PC-9 (cell line): Measurements from ENCODE around the gene ABLIM2.

ENCODE experiments used
- EZH2 ChIP-seq: fragments of 200-600 bp; sonication (generic); IDR thresholded peaks from 2 replicates; pipeline ENCODE4 v1.8.0; 2017; ENCODE audit warnings: antibody characterized with exemption, low read depth
- TF ChIP-seq, protein P1 (sequence below): fragments of 200-600 bp; sonication (generic); conservative IDR thresholded peaks from 2 replicates; pipeline ENCODE4 v1.6.1; 2017; ENCODE audit warnings: mixed run types, antibody characterized with exemption, mild to moderate bottlenecking, moderate library complexity

DNA sequence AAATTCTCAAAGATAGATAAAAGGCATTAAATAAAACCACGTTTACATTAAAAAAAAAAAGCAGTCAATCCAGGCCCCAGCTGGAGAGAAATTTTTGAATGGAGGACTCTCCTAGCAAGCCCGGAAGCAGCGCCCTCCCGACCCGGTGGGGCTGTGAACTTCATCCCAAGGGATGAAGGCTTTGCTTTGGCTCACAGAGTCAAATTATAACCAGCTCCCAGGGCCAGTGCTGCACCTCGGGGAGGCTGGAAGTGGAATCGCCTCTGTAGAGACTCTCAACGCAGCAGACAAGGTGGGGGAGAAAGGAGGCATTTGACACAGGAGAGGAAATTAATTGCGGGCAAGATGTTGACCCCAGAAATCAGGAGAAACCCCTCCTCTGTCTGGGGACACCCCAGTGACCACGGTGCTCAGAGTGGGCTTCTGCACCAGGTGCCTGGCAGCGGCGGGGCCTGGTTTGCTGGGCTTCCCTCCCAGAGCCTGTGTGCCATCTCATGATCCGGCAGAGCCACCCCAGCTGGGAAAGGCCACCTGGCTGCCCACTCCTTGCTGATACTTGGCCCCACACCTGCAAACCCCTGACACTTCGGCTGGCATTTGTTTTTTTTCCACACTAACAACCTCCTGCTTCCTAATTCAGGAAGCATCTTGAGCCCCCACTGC is 71.7 kb downstream of the ABLIM2 start:
- TF ChIP-seq, protein P1, sequence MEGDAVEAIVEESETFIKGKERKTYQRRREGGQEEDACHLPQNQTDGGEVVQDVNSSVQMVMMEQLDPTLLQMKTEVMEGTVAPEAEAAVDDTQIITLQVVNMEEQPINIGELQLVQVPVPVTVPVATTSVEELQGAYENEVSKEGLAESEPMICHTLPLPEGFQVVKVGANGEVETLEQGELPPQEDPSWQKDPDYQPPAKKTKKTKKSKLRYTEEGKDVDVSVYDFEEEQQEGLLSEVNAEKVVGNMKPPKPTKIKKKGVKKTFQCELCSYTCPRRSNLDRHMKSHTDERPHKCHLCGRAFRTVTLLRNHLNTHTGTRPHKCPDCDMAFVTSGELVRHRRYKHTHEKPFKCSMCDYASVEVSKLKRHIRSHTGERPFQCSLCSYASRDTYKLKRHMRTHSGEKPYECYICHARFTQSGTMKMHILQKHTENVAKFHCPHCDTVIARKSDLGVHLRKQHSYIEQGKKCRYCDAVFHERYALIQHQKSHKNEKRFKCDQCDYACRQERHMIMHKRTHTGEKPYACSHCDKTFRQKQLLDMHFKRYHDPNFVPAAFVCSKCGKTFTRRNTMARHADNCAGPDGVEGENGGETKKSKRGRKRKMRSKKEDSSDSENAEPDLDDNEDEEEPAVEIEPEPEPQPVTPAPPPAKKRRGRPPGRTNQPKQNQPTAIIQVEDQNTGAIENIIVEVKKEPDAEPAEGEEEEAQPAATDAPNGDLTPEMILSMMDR, result no peak
- no peak for TF ChIP-seq EZH2
